Epithelial cell of esophagus (primary cell): Measurements from ENCODE around the gene SDF4.

Source experiments
- DNase-seq: peaks from one replicate; pipeline ENCODE4 v3.0.0; 2010; ENCODE audit warnings: low read depth
- H3K4me3 ChIP-seq: 2 replicates; pipeline ENCODE4 v1.5.1; 2011; ENCODE audit warnings: mild to moderate bottlenecking, low read length, control low read depth
- CTCF ChIP-seq: IDR thresholded peaks from 2 replicates; pipeline ENCODE4 v1.5.1; 2011; ENCODE audit warnings: low read depth, mild to moderate bottlenecking, low read length, control low read depth, inconsistent platforms; ENCODE audit not compliant: insufficient read depth; ENCODE audit errors: missing control alignments

The SDF4 gene

GRCh38 chr1:1267488-1268283 is 35.9 kb upstream of the SDF4 start:
- H3K4me3 ChIP-seq: no peak overlapping the region
- no peak for DNase-seq

GRCh38 chr1:1264868-1265272 is 33.1 kb upstream of the SDF4 start:
- H3K4me3 ChIP-seq: no peak overlapping the region
- peak; percentile 96 for DNase-seq
- TF ChIP-seq CTCF: peak; percentile 41

More at GRCh38 chr1:1267488-1268283, 35.9 kb upstream of the SDF4 start:
- no peak for TF ChIP-seq CTCF

- no peak overlapping the region for H3K4me3 ChIP-seq
- DNase-seq: no peak
- no peak for TF ChIP-seq CTCF
Measured at GRCh38 chr1:1264026-1264425, 32.2 kb upstream of the SDF4 start.

GRCh38 chr1:1262758-1263157 is 31.0 kb upstream of the SDF4 start:
- H3K4me3 ChIP-seq: no peak overlapping the region
- DNase-seq: no peak
- TF ChIP-seq CTCF: no peak

- no peak for TF ChIP-seq CTCF
- DNase-seq: no peak
- H3K4me3 ChIP-seq: no peak overlapping the region
Measured at GRCh38 chr1:1262071-1262470, 30.3 kb upstream of the SDF4 start.

GRCh38 chr1:1260843-1261560 is 29.2 kb upstream of the SDF4 start:
- TF ChIP-seq CTCF: no peak
- H3K4me3 ChIP-seq: no peak overlapping the region
- no peak for DNase-seq
